Gastroesophageal sphincter (tissue), 4 donors: ENCODE results near the gene PAX3. TPM values are rescaled to one million over a fixed set of nuclear protein-coding genes. Genes with fewer than 3 reads are reported as not detected.

Source experiments
- ATAC-seq: fragments of 150-250 bp; one replicate; pipeline ENCODE4 v1.9.1; 2016; ENCODE audit warnings: mild to moderate bottlenecking, moderate library complexity
- H3K27ac ChIP-seq, 4 donors: fragments of 200-600 bp; sonication (generic) in 3 of 4; 1 replicate in 3 of 4; 2 replicates in 1 of 4; pipeline ENCODE4 v1.5.1; 2016 to 2019
- H3K27me3 ChIP-seq: fragments of 200-600 bp; sonication (generic); one replicate; pipeline ENCODE4 v1.5.1; 2019
- H3K36me3 ChIP-seq, 2 donors: fragments of 200-600 bp; sonication (generic); one replicate each; pipeline ENCODE4 v1.5.1; 2019; ENCODE audit warnings: control low read depth in 1 of 2
- H3K4me1 ChIP-seq, 3 donors: fragments of 200-600 bp; sonication (generic); 1 replicate in 2 of 3; 2 replicates in 1 of 3; pipeline ENCODE4 v1.5.1; 2016 to 2019; ENCODE audit warnings: control low read depth in 2 of 3
- H3K4me3 ChIP-seq, 2 donors: fragments of 200-600 bp; sonication (generic); one replicate each; pipeline ENCODE4 v1.5.1; 2019; ENCODE audit warnings: mild to moderate bottlenecking in 1 of 2, moderate library complexity in 1 of 2
- H3K9me3 ChIP-seq, 3 donors: fragments of 200-600 bp; sonication (generic); one replicate each; pipeline ENCODE4 v1.5.1; 2017 to 2019; ENCODE audit warnings: control low read depth in 2 of 3
- CTCF ChIP-seq, 4 experiments: fragments of 200-600 bp in 2 of 4; fragments of 450-650 bp in 2 of 4; sonication (generic) in 1 of 4; IDR thresholded peaks; one replicate each; pipeline ENCODE4 v1.5.1; 2017 to 2019; ENCODE audit warnings: antibody characterized with exemption in 4 of 4, mild to moderate bottlenecking in 2 of 4, moderate library complexity in 2 of 4
- EP300 ChIP-seq: sonication (generic); formaldehyde crosslinking; IDR thresholded peaks from one replicate; pipeline ENCODE4 v1.6.1; 2017; ENCODE audit warnings: antibody characterized with exemption, mild to moderate bottlenecking
- POLR2A ChIP-seq, 2 donors: fragments of 450-650 bp; IDR thresholded peaks; one replicate each; pipeline ENCODE4 v1.6.1; 2017; ENCODE audit warnings: antibody characterized with exemption in 2 of 2, mild to moderate bottlenecking in 2 of 2, moderate library complexity in 1 of 2
- POLR2AphosphoS5 ChIP-seq: sonication (generic); formaldehyde crosslinking; IDR thresholded peaks from one replicate; pipeline ENCODE4 v1.6.1; 2017; ENCODE audit warnings: antibody characterized with exemption
- WGBS, 2 donors: methylation state at CpG; one replicate each; pipeline ENCODE4 v1.1.5; 2018; ENCODE audit warnings: low coverage in 1 of 2; 5-methylcytosine and 5-hydroxymethylcytosine counted together
- total RNA-seq, 4 donors: library from RNA; depleted of rRNA; stranded (reverse); fragments of >200 nt; gene quantifications; one replicate each; pipeline ENCODE4 v1.1.0, GENCODE V29; 2016

PAX3 gene
- total RNA-seq, 4 donors from 2014 or later, result 0.31 TPM; not detected in 3

GRCh38 chr2:222240676-222241049, 58.1 kb downstream of the PAX3 start:
- H3K4me3 ChIP-seq, result no peak overlapping the region
- no peaks in the 10 kb centered on the region for H3K36me3 ChIP-seq
- peaks cover 0 to 4% (median 0%) of the 10 kb centered on the region in 3 donors for H3K4me1 ChIP-seq
- no peak for ATAC-seq
- no peak for TF ChIP-seq POLR2A (IDR thresholded peaks at IDR 0.05)
- TF ChIP-seq EP300, result no peak
- no peak for TF ChIP-seq POLR2AphosphoS5
- no peak for TF ChIP-seq CTCF (IDR thresholded peaks at IDR 0.05)
- peaks cover 47% of the 10 kb centered on the region for H3K27me3 ChIP-seq
- H3K9me3 ChIP-seq, result no peaks in the 10 kb centered on the region
- H3K27ac ChIP-seq, result no peak overlapping the region
- WGBS, 2 donors, result 20 to 24% methylated on average over 3 to 5 of the region's 5 CpGs

- H3K4me3 ChIP-seq, result no peak overlapping the region
- no peak for TF ChIP-seq EP300
- no peak for TF ChIP-seq CTCF (IDR thresholded peaks at IDR 0.05)
- TF ChIP-seq POLR2A (IDR thresholded peaks at IDR 0.05), result no peak
- TF ChIP-seq POLR2AphosphoS5, result no peak
- H3K27me3 ChIP-seq, result peaks cover 47% of the 10 kb centered on the region
- H3K9me3 ChIP-seq, result no peaks in the 10 kb centered on the region
- H3K36me3 ChIP-seq, result no peaks in the 10 kb centered on the region
- peaks cover 0 to 4% (median 0%) of the 10 kb centered on the region in 3 donors for H3K4me1 ChIP-seq
- WGBS, 2 donors, result 8 to 9% methylated on average over 9 to 15 of the region's 15 CpGs
- no peak overlapping the region for H3K27ac ChIP-seq
- ATAC-seq, result no peak
Measured at GRCh38 chr2:222239945-222240675, 58.7 kb downstream of the PAX3 start.

- no peak for TF ChIP-seq CTCF (IDR thresholded peaks at IDR 0.05)
- no peak for TF ChIP-seq POLR2A (IDR thresholded peaks at IDR 0.05)
- no peak for TF ChIP-seq EP300
- no peak for TF ChIP-seq POLR2AphosphoS5
- WGBS, 2 donors, result 17 to 24% methylated on average over 3 to 4 of the region's 4 CpGs
- Histone ChIP-seq H3K4me3 (no peak overlapping the region), H3K9me3 (no peaks in the 10 kb centered on the region), H3K27ac (no peak overlapping the region), H3K27me3 (peaks cover 47% of the 10 kb centered on the region), H3K4me1 (peaks cover 0 to 4% (median 0%) of the 10 kb centered on the region in 3 donors), H3K36me3 (no peaks in the 10 kb centered on the region)
- no peak for ATAC-seq
Measured at GRCh38 chr2:222239091-222239490, 59.7 kb downstream of the PAX3 start.

- TF ChIP-seq CTCF (IDR thresholded peaks at IDR 0.05), result no peak
- no peak for TF ChIP-seq EP300
- TF ChIP-seq POLR2A (IDR thresholded peaks at IDR 0.05), result no peak
- TF ChIP-seq POLR2AphosphoS5, result no peak
- Histone ChIP-seq H3K4me3 (no peak overlapping the region), H3K4me1 (peaks cover 0 to 4% (median 0%) of the 10 kb centered on the region in 3 donors), H3K27me3 (peaks cover 47% of the 10 kb centered on the region), H3K27ac (no peak overlapping the region), H3K9me3 (no peaks in the 10 kb centered on the region), H3K36me3 (no peaks in the 10 kb centered on the region)
- ATAC-seq, result no peak
- 43 to 65% methylated on average over 3 of the region's 3 CpGs for WGBS, 2 donors
Measured at GRCh38 chr2:222238072-222238471, 60.7 kb downstream of the PAX3 start.

- no peak overlapping the region for H3K27ac ChIP-seq
- H3K4me1 ChIP-seq, result no peaks in the 10 kb centered on the region
- no peak for TF ChIP-seq POLR2A (IDR thresholded peaks at IDR 0.05)
- no peak overlapping the region for H3K4me3 ChIP-seq
- ATAC-seq, result no peak
- no peaks in the 10 kb centered on the region for H3K9me3 ChIP-seq
- peaks cover 9% of the 10 kb centered on the region for H3K27me3 ChIP-seq
- no peaks in the 10 kb centered on the region for H3K36me3 ChIP-seq
Measured at GRCh38 chr2:222232839-222233238, 66.0 kb downstream of the PAX3 start.
